Body of pancreas (tissue), 4 donors: ENCODE results near the gene DIS3L2.

Experiments
- POLR2A ChIP-seq, 3 donors: fragments of 450-650 bp; IDR thresholded peaks; one replicate each; pipeline ENCODE4 v1.6.1; 2016; ENCODE audit warnings: antibody characterized with exemption in 3 of 3, mild to moderate bottlenecking in 2 of 3
- TF ChIP-seq, protein P1 (sequence below), 7 experiments: fragments of 450-650 bp in 4 of 7; fragments of 200-600 bp in 3 of 7; sonication (generic) in 3 of 7; IDR thresholded peaks; one replicate each; pipeline ENCODE4 v1.5.1; 2016 to 2019; ENCODE audit warnings: antibody characterized with exemption in 7 of 7

DNA sequence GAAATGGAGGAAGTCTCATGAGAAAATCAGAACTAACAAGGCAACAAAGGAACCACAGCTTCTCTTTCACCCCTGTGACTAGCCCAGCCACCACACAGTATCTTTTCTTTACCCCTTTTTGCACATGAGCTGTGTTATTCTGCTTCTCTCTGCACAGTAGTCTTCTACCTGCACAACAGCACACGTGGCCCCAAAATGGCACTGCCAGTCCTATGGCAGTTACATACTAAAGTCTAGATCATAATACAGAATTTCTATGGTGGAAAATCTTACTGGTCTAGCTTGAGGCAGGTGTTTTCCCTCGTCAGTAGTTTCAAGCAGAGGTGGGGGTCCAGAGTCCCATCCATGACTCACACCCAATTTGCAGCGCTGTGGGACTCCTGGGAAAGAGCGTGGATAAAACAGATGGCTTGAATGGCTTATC is 177.7 kb downstream of the DIS3L2 start:
- TF ChIP-seq, protein P1, sequence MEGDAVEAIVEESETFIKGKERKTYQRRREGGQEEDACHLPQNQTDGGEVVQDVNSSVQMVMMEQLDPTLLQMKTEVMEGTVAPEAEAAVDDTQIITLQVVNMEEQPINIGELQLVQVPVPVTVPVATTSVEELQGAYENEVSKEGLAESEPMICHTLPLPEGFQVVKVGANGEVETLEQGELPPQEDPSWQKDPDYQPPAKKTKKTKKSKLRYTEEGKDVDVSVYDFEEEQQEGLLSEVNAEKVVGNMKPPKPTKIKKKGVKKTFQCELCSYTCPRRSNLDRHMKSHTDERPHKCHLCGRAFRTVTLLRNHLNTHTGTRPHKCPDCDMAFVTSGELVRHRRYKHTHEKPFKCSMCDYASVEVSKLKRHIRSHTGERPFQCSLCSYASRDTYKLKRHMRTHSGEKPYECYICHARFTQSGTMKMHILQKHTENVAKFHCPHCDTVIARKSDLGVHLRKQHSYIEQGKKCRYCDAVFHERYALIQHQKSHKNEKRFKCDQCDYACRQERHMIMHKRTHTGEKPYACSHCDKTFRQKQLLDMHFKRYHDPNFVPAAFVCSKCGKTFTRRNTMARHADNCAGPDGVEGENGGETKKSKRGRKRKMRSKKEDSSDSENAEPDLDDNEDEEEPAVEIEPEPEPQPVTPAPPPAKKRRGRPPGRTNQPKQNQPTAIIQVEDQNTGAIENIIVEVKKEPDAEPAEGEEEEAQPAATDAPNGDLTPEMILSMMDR (IDR thresholded peaks at IDR 0.05) = no peak
- no peak for TF ChIP-seq POLR2A (IDR thresholded peaks at IDR 0.05)
